ENCODE measurements around the gene PLXNA2.

Gene PLXNA2

GRCh38 chr1:208221291-208221622 lies 22.9 kb downstream of the PLXNA2 start:
- no peak for DNase-seq (ENCODE audit: low spot score)

GRCh38 chr1:208219659-208220282 lies 24.4 kb downstream of the PLXNA2 start:
- no peak for DNase-seq (ENCODE audit: low spot score)

GRCh38 chr1:208219098-208219658 lies 25.0 kb downstream of the PLXNA2 start:
- DNase-seq (ENCODE audit: low spot score): no peak

DNA sequence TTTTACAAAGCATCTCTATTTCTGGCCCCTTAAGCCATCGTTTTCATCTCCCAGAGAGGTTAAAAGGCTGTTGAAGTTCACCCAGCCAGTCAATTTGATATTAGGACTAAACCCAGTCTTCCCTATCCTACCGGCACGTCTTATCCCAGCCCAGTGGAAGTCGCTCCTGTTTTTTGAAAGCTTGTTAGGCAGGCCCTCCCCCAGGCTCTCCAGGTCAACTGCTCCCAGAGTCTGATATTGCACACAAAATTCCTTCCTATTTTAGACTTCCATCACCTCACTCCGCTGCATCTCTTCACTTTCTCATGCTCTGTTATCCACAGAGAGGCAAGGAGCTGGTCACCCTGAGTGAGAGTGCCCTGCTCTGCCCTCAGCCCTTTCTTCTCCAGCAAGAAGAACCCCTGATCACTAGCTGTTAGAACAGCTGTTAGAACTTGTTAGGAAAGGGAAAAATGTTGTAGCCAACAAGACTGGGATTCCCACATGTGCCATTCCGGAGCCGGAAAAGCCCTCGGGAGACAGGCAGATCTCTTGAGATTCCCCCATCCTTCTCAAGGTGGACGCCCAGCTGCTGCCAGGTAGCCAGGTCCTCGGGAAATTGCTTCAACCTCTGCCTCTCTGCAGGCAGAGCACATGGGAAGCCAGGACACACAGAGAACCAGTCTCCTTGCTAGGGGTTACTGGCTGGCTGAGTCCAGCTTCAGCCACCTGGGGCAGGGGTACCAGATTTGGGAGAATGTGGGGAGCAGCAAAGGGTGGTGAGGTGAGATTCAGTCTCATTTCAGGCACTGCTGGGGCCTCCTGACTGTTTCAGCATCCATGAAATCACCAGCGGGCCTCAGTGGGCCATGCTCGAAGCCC lies 25.7 kb downstream of the PLXNA2 start:
- no peak for DNase-seq (ENCODE audit: low spot score)

GRCh38 chr1:208217781-208218180 lies 26.4 kb downstream of the PLXNA2 start:
- no peak for DNase-seq (ENCODE audit: low spot score)

DNA sequence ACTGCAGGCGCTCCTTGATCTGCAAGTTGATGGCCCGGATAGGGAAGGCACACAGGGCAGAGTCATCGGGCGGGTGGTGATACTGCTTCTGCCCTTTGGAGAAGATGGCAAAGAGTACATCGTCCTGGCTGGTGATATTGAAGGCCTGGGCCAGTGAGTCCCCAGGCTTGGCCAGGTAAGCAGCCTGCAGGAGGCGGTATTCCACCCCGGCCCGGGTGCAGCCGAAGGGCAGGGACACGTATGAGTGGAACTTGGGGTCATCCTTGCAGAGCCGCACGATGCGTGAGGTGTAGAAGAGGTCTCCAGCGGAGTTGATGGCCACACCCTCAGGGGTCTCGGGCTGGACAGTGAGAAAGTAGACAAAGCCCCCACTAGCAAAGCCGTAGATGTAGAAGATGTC lies 27.4 kb downstream of the PLXNA2 start:
- DNase-seq (ENCODE audit: low spot score): no peak

DNA sequence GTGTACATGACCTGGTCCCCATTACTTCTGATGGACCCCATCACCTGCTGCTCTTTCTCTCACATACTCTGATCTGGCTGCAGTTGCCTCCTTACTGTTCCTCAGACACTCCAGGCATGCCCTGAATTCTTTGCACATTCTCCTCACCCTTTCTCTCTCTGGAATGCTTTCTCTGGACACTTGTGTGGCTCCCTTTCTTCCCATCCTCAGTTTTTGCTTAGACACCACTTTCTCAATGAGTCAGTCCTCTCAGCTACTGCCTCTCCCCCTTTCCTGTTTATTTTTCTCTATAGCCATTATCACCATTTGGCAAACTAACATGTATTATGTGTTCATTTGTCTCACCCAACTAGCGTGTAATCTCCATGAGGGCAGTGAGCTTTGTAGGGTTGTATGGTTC lies 28.1 kb downstream of the PLXNA2 start:
- no peak for DNase-seq (ENCODE audit: low spot score)

GRCh38 chr1:208215393-208215792 lies 28.8 kb downstream of the PLXNA2 start:
- no peak for DNase-seq (ENCODE audit: low spot score)

- DNase-seq (ENCODE audit: low spot score): no peak
These were observed 30.4 kb downstream of the PLXNA2 start for GRCh38 chr1:208213786-208214185.

DNA sequence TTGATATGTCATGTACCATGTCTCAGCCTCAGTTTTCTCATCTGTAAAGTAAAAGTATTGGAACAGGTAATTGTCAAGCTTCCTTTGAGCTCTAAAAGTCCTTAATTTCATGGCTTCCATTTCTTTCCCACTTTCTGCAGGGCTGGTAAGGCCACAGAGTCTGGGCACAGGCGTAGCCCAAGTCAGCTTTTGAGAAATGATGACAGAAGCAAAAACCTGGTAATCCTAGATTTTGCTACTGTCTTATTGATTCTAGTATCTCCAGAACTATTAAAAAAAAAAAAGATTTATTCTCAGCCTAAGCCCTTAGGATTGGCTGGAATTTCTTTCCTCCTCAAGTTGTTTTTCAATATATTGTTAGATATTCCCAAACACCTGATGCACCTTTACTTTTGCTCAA lies 31.3 kb downstream of the PLXNA2 start:
- no peak for DNase-seq (ENCODE audit: low spot score)

DNA sequence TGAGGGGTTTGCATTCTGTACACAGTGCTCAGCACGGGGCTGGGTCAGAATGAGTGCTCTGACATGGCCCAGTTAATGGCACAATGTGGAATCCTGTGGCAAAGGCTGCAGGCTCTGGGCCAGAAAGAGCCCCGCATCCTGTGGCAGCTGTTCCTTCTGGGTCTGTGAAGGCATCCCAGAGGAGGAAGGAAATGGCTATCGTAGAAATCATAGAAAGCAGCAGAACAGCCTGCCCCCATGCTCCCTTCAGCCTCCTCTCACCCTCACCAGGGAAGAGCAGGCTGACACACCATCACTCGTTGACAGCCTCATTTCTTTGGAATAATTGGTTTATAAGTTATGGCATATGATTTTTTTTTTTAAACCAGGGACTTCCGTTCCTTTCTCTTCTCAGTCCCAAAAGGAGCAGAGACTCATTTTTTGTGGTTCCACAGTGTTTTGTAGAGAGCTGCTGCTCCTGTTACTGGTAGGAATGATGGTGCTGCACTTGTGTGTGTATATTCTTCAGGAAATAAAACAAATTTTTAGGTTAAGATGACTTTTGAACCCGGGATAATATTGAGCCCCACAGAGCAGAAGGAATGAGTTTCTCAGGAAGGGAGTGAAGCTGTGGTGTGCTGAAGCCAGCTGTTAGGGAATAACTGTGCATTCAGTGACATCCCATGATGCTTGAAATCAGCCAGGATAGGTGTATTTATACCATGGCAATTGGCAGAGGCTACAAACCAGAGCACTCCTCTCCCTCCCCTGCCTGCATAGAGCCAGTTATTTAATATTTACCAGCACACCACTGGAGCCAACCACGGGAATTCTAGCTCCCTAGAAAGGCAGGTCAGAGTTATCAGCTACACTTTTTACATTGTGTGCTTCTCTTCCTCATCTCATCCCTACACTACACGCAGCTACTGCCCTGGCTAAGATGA lies 32.0 kb downstream of the PLXNA2 start:
- no peak for DNase-seq (ENCODE audit: low spot score)

DNA sequence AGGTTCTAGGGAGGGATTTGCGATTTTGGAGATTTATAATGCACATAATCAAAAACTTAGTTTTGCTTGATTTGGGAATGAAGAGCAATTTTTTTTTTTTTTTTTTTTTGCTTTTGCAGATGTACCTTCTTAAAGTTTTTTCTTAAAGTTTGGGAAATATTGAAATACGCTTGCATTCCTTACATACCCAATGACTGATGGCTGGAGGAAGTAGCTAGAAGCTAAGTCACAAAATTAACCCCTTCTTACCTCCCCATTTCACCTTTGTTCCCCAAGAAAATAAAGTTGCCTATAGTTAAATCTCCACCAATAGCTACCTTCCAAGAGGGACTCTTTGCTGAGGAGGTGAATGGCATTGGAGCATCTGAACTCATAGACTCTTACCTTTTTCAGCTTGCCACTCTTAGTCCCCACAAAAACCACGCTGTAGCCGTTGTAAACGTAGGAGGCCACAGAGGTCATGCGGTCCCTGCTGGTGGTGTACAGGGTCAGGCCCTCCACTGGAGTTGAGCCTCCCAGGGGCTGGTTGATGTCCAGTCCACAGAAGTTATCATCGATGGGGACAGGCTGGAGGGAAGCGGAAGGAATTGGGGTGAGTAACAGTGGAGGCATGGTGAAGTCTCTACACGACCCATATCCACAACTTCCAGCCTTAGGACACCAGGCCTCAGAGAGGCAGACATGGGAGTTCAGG lies 34.1 kb downstream of the PLXNA2 start:
- DNase-seq (ENCODE audit: low spot score): no peak

GRCh38 chr1:208209286-208209685 lies 34.9 kb downstream of the PLXNA2 start:
- no peak for DNase-seq (ENCODE audit: low spot score)

- no peak for DNase-seq (ENCODE audit: low spot score)
These were observed 36.1 kb downstream of the PLXNA2 start for GRCh38 chr1:208208132-208208487.

- no peak for DNase-seq (ENCODE audit: low spot score)
These were observed 36.6 kb downstream of the PLXNA2 start for GRCh38 chr1:208207388-208208131.

DNA sequence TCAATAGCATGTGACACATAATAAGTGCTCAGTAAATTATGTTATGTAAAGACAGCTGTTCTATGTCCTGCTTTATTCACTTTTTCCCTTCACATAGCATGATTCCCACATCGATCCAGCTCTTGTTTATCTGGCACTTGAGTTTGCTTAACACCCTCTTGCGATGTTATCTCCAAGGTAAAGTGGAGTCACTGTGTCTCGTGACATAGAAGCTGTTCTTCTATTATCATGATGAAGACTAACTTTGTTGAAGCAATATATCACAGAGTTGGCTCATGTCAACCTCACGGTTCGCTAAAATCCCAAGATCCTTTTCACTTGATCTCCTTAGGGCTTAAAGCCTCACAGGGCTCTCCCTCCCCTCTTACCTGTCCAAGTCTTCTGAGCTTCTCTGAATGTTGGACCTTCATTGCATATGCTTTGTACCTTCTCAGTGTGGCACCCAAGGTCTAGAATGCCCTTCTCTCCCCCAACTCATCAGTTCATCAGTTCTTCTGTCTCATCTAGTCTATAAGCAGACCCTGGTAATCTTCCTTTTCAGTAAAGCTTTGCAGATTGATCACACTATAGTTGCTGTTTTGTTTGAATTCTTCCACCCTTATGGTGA lies 38.0 kb downstream of the PLXNA2 start:
- DNase-seq (ENCODE audit: low spot score): no peak

DNA sequence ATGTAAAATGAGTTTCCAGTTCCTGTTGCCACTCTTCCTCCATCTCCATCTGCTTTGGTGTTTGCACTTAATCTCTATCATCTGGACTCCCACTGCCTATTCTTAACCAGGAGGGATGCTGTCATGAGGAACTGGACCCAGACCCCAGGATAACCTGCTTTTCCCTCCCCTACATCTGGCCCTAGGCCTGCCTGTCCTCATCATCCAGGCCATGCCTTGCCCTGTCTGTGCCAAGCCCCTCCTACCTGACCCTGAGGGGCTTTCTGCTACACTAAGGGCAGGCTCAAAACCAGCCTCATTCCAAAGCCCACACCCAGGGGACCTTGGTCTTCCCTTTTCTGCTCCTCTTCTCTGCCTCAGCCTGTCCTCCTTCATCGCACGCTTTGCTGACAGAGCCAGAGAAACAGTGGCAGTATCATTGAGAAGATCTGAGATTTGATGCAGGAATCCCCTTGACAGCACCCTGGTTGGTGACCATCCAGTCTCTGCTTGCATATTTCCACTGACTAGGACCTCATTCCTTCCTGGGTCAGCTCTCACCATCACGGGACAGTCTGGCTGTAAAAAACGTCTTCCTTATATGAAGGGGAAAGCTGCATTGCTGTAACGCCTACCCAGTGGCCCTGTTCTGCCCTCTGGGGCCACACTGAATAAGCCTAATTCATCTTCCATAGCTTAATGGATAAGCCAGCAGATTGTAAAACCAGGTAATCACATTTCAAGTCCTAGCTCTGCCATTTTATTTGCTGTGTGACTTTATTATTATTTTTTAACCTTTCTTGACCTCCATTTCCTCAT lies 38.8 kb downstream of the PLXNA2 start:
- no peak for DNase-seq (ENCODE audit: low spot score)

DNA sequence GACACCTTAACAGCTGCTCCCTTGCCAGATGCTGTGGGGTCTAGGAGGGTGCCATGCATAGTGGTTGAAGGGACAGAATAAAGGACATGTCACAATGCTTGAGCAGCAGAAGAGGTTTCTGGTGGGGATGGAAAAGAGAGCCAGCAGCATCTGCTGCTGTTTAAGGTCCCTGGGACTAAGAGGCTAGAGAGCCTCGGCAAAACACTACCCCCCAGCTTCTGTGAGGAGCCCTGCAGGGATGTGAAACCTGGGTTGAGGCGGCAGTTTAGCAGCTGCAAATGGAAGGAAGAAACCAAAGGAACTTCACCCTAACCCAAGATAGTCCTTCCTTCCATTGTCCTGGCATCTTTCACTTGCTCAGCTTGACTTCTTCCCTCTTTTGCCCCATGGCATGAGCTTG lies 39.4 kb downstream of the PLXNA2 start:
- DNase-seq (ENCODE audit: low spot score): no peak

DNA sequence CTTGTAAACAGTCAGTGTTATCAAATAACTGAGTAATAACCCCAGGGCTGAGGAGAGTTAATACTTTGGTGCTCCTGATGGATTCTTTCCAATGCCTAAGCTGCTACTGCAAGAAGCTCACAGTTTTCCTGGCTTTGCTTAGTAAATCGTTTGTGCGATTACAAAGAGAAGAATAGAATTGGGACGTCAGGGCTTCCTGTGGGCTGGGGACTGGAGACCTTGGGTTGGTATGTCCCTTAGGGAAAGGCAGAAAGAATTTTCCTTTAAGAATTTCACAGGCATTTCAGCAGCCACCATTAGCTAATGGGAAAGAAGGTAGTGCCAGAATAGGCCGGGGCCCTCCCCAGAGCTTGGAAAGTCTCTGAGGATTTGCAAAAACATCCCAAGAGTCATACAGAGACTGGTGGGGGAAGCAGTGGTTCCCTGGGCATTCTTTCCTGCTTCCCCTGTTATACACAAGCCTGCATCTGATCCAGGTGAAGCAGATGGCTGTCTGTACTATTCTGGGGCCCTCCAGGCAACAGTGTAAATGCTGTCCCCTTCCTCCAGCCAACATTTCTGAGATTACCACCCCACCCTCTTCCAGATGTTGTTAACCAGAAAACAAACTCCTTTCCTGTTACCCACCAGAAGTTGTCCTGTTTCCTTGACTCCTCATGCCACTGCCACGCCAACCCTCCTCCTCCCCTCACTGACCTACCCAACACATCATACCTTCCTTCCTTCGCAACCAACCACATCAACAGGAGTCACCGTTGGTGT lies 40.2 kb downstream of the PLXNA2 start:
- no peak for DNase-seq (ENCODE audit: low spot score)

Data from putamen (tissue), 1 donor.